ENCODE results near the gene CBY1.

DNA sequence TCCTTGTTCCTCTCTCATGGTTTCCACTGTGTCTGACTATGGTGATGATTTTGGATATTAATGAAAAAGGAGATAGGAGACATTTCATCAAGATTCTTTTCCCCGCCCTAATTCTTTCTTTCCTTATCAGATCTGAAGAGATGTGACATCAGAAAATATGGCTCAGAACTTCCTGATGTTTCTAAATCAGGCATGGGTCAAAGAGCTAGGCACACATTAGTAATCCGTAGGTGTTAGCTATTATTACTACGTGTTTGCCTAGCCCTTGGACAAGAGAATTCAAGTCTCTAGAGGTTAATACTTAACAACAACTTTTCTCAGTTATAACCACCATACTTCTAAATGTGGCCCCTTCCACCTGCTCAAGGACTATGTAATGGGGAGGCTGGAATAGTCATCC, 38.5 kb downstream of the CBY1 start:
- TF ChIP-seq POLR2AphosphoS5 (IDR thresholded peaks at IDR 0.05) (no peak), POLR2A (IDR thresholded peaks at IDR 0.05) (no peak)
- TF ChIP-seq, protein P1, sequence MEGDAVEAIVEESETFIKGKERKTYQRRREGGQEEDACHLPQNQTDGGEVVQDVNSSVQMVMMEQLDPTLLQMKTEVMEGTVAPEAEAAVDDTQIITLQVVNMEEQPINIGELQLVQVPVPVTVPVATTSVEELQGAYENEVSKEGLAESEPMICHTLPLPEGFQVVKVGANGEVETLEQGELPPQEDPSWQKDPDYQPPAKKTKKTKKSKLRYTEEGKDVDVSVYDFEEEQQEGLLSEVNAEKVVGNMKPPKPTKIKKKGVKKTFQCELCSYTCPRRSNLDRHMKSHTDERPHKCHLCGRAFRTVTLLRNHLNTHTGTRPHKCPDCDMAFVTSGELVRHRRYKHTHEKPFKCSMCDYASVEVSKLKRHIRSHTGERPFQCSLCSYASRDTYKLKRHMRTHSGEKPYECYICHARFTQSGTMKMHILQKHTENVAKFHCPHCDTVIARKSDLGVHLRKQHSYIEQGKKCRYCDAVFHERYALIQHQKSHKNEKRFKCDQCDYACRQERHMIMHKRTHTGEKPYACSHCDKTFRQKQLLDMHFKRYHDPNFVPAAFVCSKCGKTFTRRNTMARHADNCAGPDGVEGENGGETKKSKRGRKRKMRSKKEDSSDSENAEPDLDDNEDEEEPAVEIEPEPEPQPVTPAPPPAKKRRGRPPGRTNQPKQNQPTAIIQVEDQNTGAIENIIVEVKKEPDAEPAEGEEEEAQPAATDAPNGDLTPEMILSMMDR (IDR thresholded peaks at IDR 0.05): no peak

All from breast epithelium (tissue), 3 donors.